HG03457 (cell line): Measurements from ENCODE around the gene MZT2A.
A peak's percentile ranks its signal among the peaks of the same experiment; 100 is the strongest.
"Not testable (repeated sequence)": the region's sequence is repeated elsewhere in the genome, so short reads cannot be mapped to it uniquely, and the experiment has no call there.

Experiments used
- ATAC-seq: cut with Tn5 transposase; IDR thresholded peaks from one replicate; pipeline ENCODE4 v1.9.1; 2021; ENCODE audit warnings: moderate number of reproducible peaks; ENCODE audit not compliant: unreplicated experiment

MZT2A gene

DNA sequence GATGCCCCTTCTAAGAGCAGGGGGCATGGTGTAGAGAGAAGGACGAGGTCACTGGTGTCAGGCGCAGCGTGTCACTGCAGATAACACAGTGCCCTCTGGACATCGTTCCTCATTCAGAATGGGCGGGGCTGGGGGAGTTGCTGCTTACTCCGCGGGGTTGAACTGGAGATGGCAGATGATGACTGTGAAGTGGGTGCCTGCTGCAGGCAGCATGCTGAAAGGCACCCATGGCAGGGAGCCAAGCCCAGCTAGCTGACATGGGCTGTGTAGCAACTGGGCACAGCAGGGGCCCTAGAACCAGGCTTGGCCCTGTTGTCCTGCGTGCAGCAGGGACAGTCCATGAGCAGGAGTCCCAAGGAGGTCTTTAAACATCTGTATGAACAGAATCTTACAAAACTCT lies 20.6 kb downstream of the MZT2A start:
- not testable (repeated sequence) for ATAC-seq

DNA sequence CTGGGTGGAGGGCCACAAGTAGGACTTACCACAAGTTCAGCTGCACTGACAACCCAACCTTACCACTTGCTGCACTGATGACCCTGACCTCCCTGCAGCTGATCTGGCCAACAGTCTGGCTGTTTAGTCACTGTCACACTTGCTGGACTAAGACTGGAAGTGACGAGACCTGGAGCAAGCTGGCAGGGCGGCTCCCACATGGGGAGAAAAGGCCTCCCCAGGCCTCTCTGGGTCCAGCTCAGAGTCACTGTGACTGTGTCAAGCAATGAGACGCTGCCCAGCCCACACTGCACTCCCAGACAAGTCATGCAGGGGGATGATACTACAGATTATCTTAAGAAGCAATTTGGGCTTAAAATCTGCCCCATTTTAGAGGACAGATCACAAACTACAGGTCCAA lies 21.3 kb downstream of the MZT2A start:
- ATAC-seq, result not testable (repeated sequence)

DNA sequence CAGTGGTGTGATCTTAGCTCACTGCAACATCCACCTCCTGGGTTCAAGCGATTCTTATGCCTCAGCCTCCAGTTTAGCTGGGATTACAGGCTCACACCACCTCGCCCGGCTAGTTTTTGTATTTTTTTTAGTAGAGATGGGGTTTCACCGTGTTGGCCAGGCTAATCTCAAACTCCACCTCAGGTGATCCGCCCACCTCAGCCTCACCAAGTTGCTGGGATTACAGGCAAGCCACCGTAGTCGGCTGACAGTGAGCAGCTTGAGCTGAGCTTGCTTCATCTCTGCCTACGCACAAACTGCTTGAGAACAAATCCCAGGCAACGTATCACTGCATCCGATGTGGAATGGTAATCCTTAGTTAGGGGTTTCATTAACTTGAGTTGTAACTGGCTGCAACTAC lies 24.5 kb downstream of the MZT2A start:
- not testable (repeated sequence) for ATAC-seq

DNA sequence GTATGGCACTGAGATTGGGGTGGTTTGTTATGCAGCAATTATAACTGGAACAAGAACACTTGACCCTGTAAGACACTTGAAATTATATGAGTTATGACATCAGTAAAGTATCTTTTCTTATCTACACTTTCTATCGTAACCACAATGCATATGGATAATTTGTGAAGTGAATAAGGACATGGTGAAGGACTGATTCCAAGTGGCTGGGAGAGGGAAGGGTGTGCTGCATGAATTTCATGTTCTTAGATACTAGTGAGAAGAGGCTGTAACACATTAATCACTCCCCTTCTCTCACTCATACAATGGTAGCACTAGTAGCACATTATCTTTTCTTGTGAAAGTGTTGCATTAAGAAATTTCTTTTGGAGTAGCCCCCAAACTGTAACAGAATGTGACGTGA lies 37.3 kb downstream of the MZT2A start:
- ATAC-seq, result not testable (repeated sequence)

DNA sequence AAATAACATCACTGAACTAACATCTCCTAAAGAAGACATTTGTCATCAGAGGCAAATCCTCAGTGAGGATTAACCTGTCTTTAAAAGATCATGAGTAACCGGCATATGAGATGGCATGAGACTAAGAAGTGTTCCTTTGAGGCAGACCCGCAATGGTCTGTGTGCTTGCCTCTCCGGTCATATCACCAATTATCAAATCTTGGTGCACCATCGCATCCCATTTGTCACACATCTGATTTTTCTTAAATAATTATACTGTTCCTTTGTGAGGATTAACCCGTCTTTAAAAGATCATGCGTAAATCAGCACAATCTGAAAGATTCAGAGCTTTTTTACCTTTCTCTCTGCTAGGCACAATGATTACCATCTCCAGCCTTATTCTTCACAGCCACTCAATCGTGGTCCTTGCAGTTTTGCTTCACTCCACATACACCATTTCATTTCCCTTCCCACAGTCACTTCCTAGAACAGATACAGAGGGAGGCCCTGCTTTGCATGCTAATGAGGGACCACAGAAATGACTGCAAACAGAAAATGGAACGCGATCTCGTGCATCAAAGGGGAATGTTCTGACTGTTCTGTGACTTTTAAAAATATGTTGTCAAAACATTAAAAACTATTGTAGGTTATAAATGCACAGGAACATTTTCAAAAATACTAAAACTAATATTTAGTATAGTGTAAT lies 40.8 kb downstream of the MZT2A start:
- ATAC-seq, result peak; percentile 72

DNA sequence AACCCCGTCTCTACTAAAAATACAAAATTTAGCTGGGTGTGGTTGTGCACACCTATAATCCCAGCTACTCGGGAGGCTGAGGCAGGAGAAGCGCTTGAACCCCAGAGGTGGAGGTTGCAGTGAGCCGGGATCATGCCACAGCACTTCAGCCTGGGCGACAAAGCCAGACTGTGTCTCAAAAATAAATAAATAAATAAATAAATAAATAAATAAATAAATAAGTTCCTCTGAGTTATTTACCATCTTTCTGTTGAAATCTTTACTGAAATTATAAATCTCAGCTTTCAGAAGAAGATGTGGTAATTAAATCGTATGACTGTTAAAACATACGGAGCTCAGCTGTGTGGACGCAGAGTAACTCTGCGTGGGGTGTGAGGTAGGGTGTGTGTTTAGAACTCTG lies 44.2 kb downstream of the MZT2A start:
- not testable (repeated sequence) for ATAC-seq

DNA sequence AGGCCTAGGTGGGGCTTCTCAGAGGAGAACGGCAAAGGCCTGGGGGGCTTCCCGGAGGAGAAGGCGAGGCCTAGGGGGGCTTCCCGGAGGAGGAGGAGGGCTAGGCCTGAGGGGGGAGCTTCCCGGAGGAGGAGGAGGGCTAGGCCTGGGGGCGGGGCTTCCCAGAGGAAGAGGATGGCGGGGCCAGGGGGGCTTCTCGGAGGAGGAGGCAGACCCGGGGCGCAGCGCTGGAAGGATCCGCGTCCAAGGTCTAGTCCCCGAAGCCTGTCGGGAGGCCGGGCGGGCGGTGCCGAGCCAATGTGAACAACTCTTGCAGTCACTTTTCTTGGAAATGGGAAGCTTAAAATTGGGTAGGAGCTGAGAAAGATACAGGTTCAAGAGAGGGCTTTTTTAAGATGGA lies 46.3 kb downstream of the MZT2A start:
- ATAC-seq, result no peak

DNA sequence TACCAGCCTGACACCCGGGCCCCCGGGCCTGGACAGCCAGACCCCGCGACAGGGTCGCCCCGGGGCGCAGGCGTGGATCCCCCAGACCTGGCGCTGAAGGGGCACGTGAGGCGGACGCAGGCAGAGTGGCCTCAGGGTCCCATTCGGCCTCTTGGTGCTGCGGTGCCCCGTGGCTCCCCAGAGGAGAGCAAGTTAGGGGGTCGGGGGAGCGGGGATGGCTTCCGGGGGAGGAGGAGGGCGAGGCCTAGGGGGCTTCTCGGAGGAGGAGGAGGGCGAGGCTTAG lies 46.7 kb downstream of the MZT2A start:
- ATAC-seq, result not testable (repeated sequence)

DNA sequence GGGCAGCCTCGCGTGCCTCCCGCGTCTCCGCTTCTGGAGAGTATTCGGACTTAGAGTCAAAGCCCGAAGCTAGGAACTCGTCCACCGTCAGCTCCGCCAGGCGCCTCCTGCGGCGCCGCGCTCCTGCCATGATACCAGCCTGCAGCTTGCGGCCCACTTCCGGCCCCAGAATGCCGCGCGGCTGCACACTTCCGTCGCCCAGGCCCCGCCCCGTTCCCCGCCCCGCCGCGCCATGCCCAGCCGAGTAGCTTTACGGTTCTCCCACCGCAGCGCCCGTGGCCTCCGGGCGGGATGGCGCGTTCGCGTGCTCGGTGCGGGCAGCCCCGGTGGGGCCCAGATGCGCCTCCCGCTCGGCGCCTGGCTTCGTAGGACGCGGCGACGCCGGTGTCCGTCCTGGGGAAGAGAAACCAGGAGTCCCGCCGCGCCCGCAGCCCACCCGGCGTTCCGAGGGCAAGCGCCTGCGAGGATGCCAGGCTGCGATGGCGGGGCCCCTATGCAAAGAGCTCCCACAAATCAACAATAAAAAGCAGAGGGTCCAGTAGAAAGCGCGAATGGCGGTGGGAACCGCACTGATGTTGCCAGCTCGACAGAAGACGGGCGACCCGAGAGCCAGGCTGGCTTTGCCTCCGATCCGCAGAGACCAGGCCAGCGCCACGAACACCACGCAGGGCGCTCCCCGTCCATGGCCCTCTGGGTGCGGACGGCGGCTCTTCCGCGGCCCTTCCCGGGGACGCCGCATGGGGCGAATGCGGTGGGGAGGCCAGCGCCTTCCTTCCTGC lies 47.3 kb downstream of the MZT2A start:
- ATAC-seq, result not testable (repeated sequence)

DNA sequence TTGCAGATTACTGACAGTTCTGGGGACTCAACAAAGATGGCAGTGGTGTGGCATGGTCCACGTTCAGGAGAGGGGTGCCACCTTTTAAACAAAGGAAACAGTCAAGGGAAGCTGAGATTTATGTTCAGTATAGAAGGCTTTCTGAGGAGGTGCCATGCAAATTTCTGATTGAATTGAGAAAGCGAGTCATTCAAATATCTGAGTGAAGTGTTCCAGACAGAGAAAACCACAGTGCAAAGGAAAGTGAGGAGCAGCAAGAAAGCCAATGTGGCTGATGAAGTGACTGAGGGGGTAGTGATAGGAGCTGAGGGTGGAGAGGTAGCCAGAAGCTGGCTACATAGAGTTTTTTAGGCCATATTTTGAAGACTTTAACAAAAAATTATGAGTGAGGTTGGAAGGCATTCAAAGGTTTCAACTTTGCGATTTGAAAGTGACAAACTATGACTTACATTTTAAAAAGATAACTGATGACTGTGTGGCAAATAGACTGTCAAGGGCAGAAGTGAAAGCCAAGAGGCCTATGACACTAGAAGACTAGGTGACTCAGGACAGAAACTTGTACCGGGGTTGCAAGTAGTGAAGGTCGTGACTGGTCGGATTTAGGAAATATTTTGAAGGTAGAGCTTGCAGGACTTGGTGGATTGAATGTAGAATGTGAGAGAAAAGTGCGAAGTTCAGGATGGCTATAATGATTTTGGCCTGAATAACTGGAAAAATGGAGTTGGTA lies 51.3 kb downstream of the MZT2A start:
- ATAC-seq, result not testable (repeated sequence)
